AG04449 (cell line): ENCODE results near the gene PNPLA7.

Source experiments
- CTCF ChIA-PET: fragments of 350-600 bp; formaldehyde crosslinking; extraction: SDS; loops from one replicate; lab custom pipeline; 2021; ENCODE audit warnings: antibody characterized with exemption; lab: Yijun Ruan, JAX
- POLR2A ChIA-PET: fragments of 400-600, 350-600 bp; formaldehyde crosslinking; extraction: SDS; loops from one replicate; lab custom pipeline; 2020; ENCODE audit warnings: antibody characterized with exemption, inconsistent platforms; lab: Yijun Ruan, JAX
- DNase-seq: peaks from one replicate; pipeline ENCODE4 v3.0.0-alpha.2; 2010; ENCODE audit warnings: low read depth, low spot score
- H3K4me3 ChIP-seq: 2 replicates; pipeline ENCODE4 v1.5.1; 2011; ENCODE audit warnings: low read depth, mild to moderate bottlenecking, control low read depth, low read length
- TF ChIP-seq, protein P1 (sequence below): IDR thresholded peaks from one replicate; pipeline ENCODE4 v1.5.1; 2011; ENCODE audit warnings: mild to moderate bottlenecking, moderate library complexity, low read length, control low read depth, inconsistent platforms; ENCODE audit not compliant: insufficient read depth; ENCODE audit errors: missing control alignments

The PNPLA7 gene

DNA sequence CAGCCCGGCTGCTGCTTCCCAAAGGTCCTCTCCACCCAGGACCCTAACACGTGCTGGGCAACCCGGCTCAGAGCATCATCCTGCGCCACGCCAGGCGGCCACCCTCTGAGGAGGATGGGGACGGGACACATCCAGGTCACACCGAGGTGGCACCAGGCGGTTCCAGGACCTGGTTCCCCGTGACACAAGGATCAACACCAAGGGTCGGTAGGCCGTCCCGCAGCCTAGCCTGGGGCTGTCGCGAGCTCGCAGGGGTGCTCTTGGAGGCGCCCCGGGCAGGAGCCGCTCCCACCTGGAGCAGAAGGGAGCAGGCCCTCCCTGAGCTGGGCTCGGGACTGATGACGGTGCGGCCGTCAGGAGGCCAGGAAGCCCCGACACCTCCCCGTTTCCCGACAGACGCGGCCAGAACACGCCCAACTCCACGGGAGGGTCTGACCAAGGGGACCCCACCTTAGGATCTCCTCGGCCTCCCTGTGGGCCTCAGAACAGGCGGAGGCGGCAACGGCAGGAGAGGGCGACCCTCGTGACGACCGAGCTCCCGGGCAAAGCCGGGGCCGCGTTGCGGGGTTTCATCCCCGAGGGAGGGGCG lies 133.5 kb downstream of the PNPLA7 start:
- DNase-seq = no peak
- no peak overlapping the region for H3K4me3 ChIP-seq
- TF ChIP-seq, protein P1, sequence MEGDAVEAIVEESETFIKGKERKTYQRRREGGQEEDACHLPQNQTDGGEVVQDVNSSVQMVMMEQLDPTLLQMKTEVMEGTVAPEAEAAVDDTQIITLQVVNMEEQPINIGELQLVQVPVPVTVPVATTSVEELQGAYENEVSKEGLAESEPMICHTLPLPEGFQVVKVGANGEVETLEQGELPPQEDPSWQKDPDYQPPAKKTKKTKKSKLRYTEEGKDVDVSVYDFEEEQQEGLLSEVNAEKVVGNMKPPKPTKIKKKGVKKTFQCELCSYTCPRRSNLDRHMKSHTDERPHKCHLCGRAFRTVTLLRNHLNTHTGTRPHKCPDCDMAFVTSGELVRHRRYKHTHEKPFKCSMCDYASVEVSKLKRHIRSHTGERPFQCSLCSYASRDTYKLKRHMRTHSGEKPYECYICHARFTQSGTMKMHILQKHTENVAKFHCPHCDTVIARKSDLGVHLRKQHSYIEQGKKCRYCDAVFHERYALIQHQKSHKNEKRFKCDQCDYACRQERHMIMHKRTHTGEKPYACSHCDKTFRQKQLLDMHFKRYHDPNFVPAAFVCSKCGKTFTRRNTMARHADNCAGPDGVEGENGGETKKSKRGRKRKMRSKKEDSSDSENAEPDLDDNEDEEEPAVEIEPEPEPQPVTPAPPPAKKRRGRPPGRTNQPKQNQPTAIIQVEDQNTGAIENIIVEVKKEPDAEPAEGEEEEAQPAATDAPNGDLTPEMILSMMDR = no peak
- ChIA-PET POLR2A (interaction anchor here (0.6 kb wide), 1 partner anchor 125 kb away, joined by 4 read pairs; no protein-coding TSS in a partner anchor), CTCF (no interaction called here)

DNA sequence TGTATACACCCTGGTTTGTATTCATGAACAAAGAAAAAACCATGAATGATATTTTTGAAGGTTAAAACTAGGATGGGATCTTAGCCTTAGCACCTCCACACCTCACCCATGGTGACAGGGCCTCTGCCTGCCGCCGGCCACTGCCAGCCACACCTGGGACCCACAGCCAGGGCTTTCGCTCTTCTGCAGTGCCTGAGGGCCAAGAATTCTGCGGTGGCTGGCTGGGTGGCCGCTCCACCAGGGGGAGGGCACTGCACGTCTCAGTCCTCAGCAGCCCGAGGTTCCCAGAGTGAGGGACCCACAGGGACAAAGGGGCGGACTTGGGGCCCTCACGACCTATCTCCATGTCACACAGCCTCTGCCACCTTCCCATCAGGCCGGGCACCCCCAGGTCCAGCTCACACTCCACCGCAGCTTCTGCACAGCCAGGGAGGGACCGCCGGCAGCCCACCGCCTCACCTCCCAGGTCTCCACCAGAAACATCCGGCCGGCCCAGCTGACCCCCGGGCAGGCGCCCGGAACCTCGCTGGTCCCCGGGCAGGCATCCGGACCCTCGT lies 134.1 kb downstream of the PNPLA7 start:
- POLR2A ChIA-PET = no interaction called here
- TF ChIP-seq, protein P1 = no peak
- no peak overlapping the region for H3K4me3 ChIP-seq
- DNase-seq = no peak
- CTCF ChIA-PET = no interaction called here

DNA sequence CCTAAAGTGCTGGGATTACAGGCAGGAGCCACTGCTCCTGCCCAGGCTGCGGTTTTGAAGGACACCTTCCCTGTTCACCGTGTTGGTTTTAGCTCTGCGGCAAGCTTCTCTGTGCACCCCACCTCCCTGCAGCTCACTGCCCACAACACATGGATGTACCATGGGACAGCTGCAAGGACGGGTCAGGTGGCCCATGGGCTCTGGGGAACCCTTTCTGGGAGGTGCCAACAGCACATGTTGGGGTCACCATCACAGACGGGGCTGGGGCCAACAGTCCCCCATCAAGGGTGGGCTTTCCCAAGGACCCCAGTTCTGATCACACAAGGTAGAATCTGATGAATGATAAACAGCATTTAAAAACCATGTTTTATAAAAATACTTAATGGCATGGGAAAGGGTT lies 134.8 kb downstream of the PNPLA7 start:
- DNase-seq = no peak
- no peak overlapping the region for H3K4me3 ChIP-seq
- TF ChIP-seq, protein P1 = no peak
- ChIA-PET CTCF (no interaction called here), POLR2A (no interaction called here)

DNA sequence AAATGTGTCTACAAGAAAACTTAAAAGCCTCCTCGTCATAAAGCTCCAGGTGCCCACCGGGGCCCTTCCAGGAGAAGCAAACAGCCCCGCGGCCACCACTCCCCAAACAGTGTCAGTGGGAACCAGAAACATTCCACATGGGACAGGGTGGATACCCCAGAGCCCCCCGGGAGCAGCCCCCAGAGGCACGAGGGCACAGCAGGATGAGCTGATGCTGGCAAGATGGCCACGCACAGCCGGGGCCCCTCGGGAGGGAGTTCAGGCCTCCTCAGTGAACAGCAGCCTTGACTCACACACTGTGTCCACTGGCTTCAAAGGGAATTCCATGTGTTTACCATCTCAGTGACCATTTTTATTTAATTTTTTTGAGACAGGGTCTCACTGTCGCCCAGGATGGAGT lies 137.8 kb downstream of the PNPLA7 start:
- ChIA-PET CTCF (interaction anchor here (1.2 to 4.8 kb wide), 3 partner anchors 11 to 118 kb away, joined by 3 to 41 read pairs (median 5); partner anchors contain the start of genes EXD3, NOXA1 and NRARP), POLR2A (interaction anchor here (1.1 to 1.2 kb wide), 2 partner anchors 11 to 172 kb away, joined by 3 read pairs; partner anchors contain the start of genes EXD3, NOXA1 and TUBB4B)
- TF ChIP-seq, protein P1 = no peak
- no peak for DNase-seq
- no peak overlapping the region for H3K4me3 ChIP-seq

DNA sequence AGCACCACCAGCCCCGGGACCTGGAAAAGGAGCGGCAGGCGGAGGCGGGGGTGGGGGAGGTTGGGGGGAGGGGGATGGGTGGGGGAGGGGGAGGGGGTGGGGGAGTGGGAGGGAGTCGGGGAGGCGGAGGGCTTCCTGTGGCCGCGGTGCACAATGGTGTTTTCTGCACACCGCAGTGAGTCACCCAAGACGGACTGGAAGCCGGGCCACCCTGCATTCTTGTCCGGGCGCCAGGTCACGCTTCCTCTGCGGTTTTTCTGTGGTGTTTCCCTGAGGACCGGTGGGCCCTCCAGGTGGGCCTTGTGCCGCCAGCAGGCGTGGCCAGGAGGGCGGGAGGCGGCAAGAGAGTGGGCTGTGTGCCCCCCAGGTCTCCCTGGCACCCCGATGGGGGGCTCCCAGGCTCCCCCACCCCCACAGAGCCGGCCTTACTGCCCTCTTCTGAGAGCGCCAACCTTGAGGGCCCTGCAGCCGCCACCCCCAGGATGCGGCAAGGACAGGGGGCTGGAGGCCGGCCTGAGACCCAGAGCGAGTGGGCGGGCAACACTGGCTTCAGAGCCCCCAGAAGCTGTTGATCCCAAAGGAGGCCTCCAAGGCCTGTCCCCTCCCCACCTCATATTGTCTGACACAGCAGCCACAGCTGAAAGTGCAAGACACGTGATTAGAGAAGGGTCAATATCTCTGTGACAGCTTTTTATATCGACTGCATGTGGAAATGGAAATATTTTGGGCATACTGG lies 138.4 kb downstream of the PNPLA7 start:
- ChIA-PET CTCF (interaction anchor here (1.2 to 4.8 kb wide), 3 partner anchors 12 to 118 kb away, joined by 3 to 41 read pairs (median 5); partner anchors contain the start of genes EXD3, NOXA1 and NRARP), POLR2A (interaction anchor here (1.1 kb wide), 1 partner anchor 12 kb away, joined by 3 read pairs; the partner anchor contains the start of genes EXD3 and NOXA1)
- H3K4me3 ChIP-seq = no peak overlapping the region
- TF ChIP-seq, protein P1 = no peak
- DNase-seq = no peak

DNA sequence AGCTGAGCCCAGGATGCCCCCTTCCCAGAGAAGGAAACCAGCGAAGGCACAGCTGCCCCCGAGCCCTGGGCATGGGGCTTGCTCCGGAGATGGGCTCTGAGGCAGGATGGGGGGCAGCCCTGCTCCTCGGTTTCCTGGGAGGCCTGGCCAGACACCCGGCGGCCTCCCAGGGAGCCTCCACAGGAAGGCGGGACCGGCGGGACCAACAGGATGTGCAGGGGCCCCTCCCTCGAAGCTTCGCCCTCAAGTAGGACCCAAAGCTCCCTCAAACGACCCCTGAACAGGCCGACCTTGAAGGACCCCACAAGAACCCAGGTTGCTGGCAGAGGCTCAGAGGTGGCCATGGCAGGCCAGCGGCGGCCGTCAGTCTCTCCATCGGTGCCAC lies 138.9 kb downstream of the PNPLA7 start:
- ChIA-PET CTCF (interaction anchor here (1.4 to 4.8 kb wide), 2 partner anchors 13 to 109 kb away, joined by 5 to 41 read pairs; partner anchors contain the start of genes EXD3, NOXA1 and NRARP), POLR2A (no interaction called here)

More for the DNA sequence above, 138.9 kb downstream of the PNPLA7 start:
- TF ChIP-seq, protein P1 = no peak
- DNase-seq = no peak
- no peak overlapping the region for H3K4me3 ChIP-seq
